AG09309 (cell line): ENCODE results near the gene HFE.
A peak's percentile ranks its signal among the peaks of the same experiment; 100 is the strongest.

Source experiments
- DNase-seq: peaks from one replicate; pipeline ENCODE4 v3.0.0-alpha.2; 2010; ENCODE audit warnings: low read depth
- H3K4me3 ChIP-seq: 2 replicates; pipeline ENCODE4 v1.5.1; 2011; ENCODE audit warnings: mild to moderate bottlenecking, low read depth, low read length, moderate library complexity; ENCODE audit not compliant: control insufficient read depth
- CTCF ChIP-seq: IDR thresholded peaks from 2 replicates; pipeline ENCODE4 v1.5.1; 2011; ENCODE audit warnings: mild to moderate bottlenecking, low read depth, low read length, inconsistent platforms; ENCODE audit not compliant: insufficient read depth, control insufficient read depth; ENCODE audit errors: missing control alignments

Gene HFE

DNA sequence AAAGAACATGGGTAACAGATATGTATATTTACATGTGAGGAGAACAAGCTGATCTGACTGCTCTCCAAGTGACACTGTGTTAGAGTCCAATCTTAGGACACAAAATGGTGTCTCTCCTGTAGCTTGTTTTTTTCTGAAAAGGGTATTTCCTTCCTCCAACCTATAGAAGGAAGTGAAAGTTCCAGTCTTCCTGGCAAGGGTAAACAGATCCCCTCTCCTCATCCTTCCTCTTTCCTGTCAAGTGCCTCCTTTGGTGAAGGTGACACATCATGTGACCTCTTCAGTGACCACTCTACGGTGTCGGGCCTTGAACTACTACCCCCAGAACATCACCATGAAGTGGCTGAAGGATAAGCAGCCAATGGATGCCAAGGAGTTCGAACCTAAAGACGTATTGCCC, 5.2 kb downstream of the HFE start:
- no peak overlapping the region for H3K4me3 ChIP-seq
- TF ChIP-seq CTCF, result no peak
- DNase-seq, result no peak

DNA sequence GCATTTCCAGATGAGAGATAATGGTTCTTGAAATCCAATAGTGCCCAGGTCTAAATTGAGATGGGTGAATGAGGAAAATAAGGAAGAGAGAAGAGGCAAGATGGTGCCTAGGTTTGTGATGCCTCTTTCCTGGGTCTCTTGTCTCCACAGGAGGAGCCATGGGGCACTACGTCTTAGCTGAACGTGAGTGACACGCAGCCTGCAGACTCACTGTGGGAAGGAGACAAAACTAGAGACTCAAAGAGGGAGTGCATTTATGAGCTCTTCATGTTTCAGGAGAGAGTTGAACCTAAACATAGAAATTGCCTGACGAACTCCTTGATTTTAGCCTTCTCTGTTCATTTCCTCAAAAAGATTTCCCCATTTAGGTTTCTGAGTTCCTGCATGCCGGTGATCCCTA, 6.8 kb downstream of the HFE start:
- no peak overlapping the region for H3K4me3 ChIP-seq
- DNase-seq, result no peak
- TF ChIP-seq CTCF, result no peak

DNA sequence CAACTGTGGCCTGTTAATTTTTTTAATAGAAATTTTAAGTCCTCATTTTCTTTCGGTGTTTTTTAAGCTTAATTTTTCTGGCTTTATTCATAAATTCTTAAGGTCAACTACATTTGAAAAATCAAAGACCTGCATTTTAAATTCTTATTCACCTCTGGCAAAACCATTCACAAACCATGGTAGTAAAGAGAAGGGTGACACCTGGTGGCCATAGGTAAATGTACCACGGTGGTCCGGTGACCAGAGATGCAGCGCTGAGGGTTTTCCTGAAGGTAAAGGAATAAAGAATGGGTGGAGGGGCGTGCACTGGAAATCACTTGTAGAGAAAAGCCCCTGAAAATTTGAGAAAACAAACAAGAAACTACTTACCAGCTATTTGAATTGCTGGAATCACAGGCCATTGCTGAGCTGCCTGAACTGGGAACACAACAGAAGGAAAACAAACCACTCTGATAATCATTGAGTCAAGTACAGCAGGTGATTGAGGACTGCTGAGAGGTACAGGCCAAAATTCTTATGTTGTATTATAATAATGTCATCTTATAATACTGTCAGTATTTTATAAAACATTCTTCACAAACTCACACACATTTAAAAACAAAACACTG, 10.1 kb downstream of the HFE start:
- TF ChIP-seq CTCF, result peak; percentile 60
- H3K4me3 ChIP-seq, result no peak overlapping the region
- DNase-seq, result no peak

DNA sequence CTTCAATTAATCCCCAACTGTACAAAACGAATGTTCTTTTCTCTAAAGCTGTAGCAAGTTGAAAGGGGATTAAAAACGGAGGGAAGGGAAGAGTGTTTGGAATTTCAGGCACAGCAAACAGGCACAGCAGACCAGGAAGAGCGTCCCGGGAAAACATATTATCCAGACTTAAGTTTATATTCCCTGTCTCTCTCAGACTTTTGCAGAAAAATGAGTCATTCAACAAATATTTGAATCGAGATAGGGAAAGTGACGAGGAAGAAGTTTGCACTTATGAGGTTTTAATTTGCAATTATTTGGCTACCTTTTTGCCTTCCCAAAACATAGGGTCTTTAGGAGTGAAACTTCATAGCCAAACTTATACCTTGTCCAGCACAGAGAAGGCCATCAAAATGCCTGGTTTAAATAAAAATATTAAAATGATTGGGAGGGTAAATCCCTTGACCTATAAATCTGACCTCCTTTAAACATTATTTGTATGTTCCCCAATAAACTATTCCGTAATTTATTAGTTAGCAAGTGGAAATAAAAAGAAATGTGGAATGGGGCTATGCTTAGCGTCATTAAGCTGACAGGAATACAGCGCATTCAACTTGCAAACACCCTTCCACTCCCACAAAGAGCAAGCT, 16.0 kb downstream of the HFE start:
- H3K4me3 ChIP-seq, result peak overlapping the region; percentile 56
- TF ChIP-seq CTCF, result no peak
- no peak for DNase-seq

DNA sequence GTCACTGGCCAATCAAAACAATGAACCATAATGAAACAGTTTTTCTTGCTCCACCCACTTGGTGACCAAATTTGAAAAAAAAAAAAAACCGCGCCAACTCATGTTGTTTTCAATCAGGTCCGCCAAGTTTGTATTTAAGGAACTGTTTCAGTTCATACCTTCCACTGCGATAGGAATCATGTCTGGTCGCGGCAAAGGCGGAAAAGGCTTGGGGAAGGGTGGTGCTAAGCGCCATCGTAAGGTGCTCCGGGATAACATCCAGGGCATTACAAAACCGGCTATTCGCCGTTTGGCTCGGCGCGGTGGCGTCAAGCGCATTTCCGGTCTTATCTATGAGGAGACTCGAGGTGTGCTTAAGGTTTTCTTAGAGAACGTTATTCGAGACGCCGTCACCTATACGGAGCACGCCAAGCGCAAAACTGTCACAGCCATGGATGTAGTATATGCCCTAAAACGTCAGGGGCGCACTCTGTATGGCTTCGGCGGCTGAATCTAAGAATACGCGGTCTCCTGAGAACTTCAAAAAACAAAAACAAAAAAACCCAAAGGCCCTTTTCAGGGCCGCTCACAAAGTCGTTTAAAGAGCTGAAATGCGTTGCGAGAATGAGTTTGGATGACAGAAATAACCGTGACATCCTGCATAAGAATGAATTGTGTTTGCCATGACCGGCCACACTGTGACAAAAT, 16.7 kb downstream of the HFE start:
- peak; percentile 87 for DNase-seq
- peak overlapping the region; percentile 56 for H3K4me3 ChIP-seq
- peak; percentile 50 for TF ChIP-seq CTCF

DNA sequence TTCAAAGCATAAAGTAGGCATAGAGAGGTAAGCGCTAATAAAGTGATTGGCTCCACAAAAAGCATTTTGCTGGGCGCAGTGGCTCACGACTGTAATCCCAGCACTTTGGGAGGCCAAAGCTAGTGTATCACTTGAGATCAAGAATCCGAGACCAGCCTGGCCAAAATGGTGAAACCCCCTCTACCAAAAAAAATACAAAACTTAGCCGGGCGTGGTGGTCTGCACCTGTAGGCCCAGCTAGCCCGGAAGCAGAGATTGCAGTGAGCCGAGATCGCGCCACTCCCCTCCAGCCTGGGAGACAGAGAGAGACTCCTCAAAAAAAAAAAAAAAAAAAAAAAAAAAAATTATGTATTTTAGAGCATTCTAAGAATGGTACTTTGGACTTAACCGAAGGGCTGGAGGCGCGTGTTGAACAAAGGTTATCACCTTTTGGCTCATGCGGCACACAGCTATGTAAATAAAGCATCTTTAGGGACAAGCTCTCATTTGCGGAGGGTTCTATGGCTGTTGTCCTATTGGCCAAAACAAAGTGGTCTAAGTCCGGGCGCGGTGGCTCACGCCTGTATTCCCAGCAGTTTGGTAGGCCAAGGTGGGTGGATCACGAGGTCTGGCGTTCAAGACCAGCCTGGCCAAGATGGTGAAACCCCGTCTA, 17.4 kb downstream of the HFE start:
- no peak for DNase-seq
- peak overlapping the region; percentile 56 for H3K4me3 ChIP-seq
- TF ChIP-seq CTCF, result no peak
